D721Med (cell line): ENCODE results near the gene RANBP1.
A peak's percentile ranks its signal among the peaks of the same experiment; 100 is the strongest.

Source experiments
- DNase-seq: peaks from one replicate; pipeline ENCODE4 v3.0.0; 2011; ENCODE audit warnings: low spot score; ENCODE audit not compliant: insufficient read length
- FAIRE-seq: peaks from 2 replicates; lab custom pipeline; 2011; peaks lifted over from hg19 to GRCh38; lab: Jason Lieb, UNC
- TF ChIP-seq, protein P1 (sequence below): IDR thresholded peaks from 2 replicates; pipeline ENCODE4 v1.5.1; 2012; ENCODE audit warnings: mild to moderate bottlenecking, control low read depth; ENCODE audit not compliant: insufficient read depth; ENCODE audit errors: missing control alignments

The RANBP1 gene

DNA sequence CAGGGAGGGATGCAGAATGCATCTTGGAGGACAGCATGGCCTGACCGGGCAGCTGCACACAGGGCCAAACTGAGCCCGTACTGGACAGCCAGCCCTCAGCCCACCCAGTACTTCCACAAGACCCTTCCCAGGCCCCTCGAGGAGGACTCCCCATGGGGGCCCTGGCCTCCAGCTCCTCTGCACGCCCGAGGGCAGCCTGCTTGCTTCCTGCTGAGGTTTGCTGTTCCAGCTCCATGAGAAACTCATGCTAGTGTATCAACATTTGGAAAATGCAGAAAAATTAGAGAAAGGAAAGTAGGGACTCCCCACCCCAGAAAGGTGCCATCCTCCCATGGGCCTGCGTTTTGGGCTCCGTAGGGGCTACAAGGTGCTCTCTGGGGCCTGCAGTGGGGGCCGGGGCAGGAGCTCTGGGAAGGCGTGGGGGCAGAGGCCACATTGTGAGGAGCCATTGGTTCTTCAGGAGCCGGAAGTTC is 56.3 kb downstream of the RANBP1 start:
- FAIRE-seq = no peak
- TF ChIP-seq, protein P1, sequence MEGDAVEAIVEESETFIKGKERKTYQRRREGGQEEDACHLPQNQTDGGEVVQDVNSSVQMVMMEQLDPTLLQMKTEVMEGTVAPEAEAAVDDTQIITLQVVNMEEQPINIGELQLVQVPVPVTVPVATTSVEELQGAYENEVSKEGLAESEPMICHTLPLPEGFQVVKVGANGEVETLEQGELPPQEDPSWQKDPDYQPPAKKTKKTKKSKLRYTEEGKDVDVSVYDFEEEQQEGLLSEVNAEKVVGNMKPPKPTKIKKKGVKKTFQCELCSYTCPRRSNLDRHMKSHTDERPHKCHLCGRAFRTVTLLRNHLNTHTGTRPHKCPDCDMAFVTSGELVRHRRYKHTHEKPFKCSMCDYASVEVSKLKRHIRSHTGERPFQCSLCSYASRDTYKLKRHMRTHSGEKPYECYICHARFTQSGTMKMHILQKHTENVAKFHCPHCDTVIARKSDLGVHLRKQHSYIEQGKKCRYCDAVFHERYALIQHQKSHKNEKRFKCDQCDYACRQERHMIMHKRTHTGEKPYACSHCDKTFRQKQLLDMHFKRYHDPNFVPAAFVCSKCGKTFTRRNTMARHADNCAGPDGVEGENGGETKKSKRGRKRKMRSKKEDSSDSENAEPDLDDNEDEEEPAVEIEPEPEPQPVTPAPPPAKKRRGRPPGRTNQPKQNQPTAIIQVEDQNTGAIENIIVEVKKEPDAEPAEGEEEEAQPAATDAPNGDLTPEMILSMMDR = no peak
- no peak for DNase-seq

DNA sequence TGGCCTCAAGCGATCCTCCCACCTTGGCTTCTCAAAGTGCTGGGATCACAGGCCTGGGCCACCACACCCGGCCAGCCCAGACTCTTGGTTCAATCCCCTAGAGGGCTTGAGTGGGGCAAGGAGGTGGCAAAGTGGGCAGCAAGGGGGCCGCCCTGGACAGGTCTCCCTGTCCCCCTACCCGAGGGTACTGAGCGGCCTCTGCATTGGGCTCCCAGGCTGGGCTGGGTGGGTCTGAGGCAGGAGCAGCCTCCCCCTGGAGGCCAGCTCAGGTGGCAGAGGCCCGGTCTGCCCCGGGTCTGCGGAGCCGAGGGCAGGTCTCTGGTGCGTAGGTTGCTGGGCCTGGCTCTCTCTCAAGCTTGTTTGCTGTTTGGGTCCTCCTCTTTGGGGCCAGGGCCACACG is 57.3 kb downstream of the RANBP1 start:
- TF ChIP-seq, protein P1 = no peak
- no peak for DNase-seq
- no peak for FAIRE-seq

DNA sequence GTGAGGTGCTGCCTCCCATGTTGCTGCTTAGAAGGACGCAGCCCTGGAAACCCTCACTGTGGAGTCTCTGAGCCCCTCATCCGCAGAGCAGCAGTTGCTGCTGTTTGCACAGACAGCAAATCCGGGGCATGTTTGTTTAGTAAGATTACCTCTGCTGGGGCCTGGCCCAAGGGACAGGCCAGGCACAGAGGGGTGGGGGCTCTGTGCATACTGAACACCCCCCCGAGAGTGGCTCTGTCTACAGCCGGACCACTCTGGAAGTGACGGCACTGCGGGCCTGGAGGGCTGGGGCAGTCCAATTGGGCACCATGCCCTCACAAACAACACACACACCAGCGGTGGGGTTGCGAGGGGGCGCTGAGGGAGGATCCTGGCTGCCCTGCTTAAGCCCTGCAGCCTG is 57.9 kb downstream of the RANBP1 start:
- TF ChIP-seq, protein P1 = no peak
- DNase-seq (no peak), FAIRE-seq (no peak)

DNA sequence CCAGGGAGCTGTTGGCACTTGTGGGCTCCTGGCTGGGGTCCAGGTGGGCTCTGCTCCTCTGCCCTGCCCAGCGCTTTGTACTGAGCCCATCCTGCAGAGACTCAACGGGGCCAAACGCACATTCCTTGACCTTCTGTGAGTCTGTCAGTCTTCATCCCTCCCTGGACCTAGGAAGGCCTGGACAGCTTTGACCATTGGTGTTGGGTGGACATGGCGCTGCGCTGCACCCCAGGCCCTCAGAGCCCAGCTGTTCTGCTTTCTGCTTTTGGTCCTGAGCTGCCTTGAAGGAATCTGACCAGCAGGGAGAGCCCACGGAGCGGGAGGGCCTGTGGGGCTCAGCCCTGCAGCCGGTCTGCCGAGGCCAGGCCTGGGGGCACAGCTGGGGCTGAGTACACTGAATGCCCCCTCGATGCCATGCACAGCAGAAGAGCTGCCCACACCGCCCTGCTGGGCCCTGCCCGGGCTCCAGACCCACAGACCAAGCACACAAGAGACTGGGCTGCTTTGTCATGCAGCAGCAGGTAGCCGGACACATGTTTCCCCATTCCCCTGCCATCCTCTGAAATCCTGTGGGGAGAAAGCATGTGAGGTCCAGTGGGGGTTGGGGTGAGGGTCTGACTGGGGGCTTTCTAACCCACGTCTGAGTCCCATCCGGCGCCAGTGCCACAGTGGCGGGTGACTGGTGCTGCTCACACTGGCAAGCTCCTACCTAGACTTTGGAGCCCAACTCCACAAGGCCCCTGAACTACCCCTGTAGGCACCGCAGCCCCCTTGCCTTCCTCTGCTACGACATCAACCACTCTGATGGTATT is 59.1 kb downstream of the RANBP1 start:
- TF ChIP-seq, protein P1 = peak; percentile 30
- FAIRE-seq = no peak
- DNase-seq = no peak

DNA sequence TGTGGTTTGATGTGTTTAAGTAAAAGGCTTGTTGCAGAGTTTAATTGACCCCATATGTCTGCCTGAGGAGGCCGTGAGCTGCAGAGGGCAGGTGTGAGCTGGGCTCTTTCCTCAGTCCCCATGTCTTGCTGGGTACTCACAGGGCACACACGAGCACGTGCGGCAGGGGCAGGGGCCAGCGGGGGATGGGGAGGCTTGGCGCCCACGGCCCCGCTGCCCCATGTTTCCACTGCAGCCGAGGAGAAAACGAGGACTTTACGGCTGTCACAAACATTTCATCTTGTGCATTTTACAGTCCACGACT is 59.6 kb downstream of the RANBP1 start:
- FAIRE-seq (no peak), DNase-seq (no peak)
- TF ChIP-seq, protein P1 = no peak

DNA sequence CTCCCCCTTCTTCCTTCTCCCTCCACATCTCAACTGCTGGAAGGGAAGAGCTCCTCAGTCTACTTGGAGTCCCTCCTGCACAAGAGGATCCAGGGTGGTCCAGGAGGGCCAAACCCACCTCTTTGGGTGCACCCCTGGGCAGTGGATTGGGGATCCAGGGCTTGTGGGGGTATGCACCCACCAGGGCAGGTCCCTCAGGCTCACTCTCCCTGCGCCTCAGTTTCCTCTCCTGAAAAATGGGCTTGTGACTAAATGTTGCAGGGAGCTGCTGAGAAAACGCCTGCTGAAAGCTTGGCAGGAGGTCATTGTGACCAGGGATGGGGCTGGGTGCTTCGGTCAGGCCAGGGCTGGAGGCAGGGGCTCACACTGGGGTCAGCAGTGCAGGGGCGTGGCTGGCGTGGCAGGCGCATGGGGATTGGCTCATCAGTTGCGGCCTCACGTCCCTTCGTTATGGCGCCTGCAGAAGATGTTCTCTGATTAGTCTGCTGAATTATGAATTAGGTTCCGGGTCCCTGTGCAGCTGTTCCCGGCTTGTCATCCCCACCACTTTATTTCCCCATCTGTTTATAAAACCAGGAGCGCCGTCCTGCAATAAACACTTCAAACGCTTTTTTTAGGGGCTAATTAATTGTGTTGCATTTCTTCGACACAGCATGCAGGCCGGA is 60.6 kb downstream of the RANBP1 start:
- no peak for DNase-seq
- FAIRE-seq = no peak
- TF ChIP-seq, protein P1 = no peak
